ENCODE measurements around the gene CEP170B. TPM values are rescaled to one million over a fixed set of nuclear protein-coding genes. Genes with fewer than 3 reads are reported as not detected.

The CEP170B gene
- total and polyA plus RNA-seq, 9 of the 15 experiments (the other 6 are each of a cell fraction or from before 2014, with no cell fraction given): 0.01 to 10.2 (median 2.2) TPM

GRCh38 chr14:104937694-104938365 is 72.8 kb downstream of the CEP170B start (continued):
- TF ChIP-seq, protein P1, sequence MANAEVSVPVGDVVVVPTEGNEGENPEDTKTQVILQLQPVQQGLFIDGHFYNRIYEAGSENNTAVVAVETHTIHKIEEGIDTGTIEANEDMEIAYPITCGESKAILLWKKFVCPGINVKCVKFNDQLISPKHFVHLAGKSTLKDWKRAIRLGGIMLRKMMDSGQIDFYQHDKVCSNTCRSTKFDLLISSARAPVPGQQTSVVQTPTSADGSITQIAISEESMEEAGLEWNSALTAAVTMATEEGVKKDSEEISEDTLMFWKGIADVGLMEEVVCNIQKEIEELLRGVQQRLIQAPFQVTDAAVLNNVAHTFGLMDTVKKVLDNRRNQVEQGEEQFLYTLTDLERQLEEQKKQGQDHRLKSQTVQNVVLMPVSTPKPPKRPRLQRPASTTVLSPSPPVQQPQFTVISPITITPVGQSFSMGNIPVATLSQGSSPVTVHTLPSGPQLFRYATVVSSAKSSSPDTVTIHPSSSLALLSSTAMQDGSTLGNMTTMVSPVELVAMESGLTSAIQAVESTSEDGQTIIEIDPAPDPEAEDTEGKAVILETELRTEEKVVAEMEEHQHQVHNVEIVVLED (CRISPR knock-in tag; IDR thresholded peaks at IDR 0.05): no peak
- TF ChIP-seq SREBF2 (CRISPR knock-in tag; IDR thresholded peaks at IDR 0.05) (no peak), TAF9B (IDR thresholded peaks at IDR 0.05; ENCODE audit: partially characterized antibody) (no peak), ZNF780A (CRISPR knock-in tag; IDR thresholded peaks at IDR 0.05) (no peak), ZNF586 (CRISPR knock-in tag; conservative IDR thresholded peaks at IDR 0.05) (no peak), AFF4 (CRISPR knock-in tag; IDR thresholded peaks at IDR 0.05) (no peak)
- TF ChIP-seq, protein P2, sequence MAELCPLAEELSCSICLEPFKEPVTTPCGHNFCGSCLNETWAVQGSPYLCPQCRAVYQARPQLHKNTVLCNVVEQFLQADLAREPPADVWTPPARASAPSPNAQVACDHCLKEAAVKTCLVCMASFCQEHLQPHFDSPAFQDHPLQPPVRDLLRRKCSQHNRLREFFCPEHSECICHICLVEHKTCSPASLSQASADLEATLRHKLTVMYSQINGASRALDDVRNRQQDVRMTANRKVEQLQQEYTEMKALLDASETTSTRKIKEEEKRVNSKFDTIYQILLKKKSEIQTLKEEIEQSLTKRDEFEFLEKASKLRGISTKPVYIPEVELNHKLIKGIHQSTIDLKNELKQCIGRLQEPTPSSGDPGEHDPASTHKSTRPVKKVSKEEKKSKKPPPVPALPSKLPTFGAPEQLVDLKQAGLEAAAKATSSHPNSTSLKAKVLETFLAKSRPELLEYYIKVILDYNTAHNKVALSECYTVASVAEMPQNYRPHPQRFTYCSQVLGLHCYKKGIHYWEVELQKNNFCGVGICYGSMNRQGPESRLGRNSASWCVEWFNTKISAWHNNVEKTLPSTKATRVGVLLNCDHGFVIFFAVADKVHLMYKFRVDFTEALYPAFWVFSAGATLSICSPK (IDR thresholded peaks at IDR 0.05; ENCODE audit: borderline replicate concordance): no peak
- TF ChIP-seq, protein P3, sequence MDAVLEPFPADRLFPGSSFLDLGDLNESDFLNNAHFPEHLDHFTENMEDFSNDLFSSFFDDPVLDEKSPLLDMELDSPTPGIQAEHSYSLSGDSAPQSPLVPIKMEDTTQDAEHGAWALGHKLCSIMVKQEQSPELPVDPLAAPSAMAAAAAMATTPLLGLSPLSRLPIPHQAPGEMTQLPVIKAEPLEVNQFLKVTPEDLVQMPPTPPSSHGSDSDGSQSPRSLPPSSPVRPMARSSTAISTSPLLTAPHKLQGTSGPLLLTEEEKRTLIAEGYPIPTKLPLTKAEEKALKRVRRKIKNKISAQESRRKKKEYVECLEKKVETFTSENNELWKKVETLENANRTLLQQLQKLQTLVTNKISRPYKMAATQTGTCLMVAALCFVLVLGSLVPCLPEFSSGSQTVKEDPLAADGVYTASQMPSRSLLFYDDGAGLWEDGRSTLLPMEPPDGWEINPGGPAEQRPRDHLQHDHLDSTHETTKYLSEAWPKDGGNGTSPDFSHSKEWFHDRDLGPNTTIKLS (IDR thresholded peaks at IDR 0.05; ENCODE audit: borderline replicate concordance, low read depth): no peak

All from K562 (cell line).